Right lobe of liver (tissue), 4 donors: ENCODE measurements around the gene FAM13A.

Experiments
- CTCF ChIP-seq, 4 donors: fragments of 200-600 bp in 3 of 4; fragments of 450-650 bp in 1 of 4; IDR thresholded peaks; one replicate each; pipeline versions ENCODE4 v1.5.1 to v1.8.0; 2016 to 2022; ENCODE audit warnings: antibody characterized with exemption in 4 of 4, mild to moderate bottlenecking in 2 of 4
- POLR2A ChIP-seq: fragments of 450-650 bp; IDR thresholded peaks from one replicate; pipeline ENCODE4 v1.6.1; 2017; ENCODE audit warnings: antibody characterized with exemption, mild to moderate bottlenecking
- donor health status: DM: no; HTN: no; CAD: no.
- donor health status: DM: no; HTN: no; CAD: no.
- donor health status: DM: no; HTN: yes; CAD: no.

- TF ChIP-seq CTCF (IDR thresholded peaks at IDR 0.05) (no peak), POLR2A (no peak)
These were observed 247.9 kb downstream of the FAM13A start for GRCh38 chr4:88809101-88809500.
